ENCODE measurements around the gene UBE2D2.

DNA sequence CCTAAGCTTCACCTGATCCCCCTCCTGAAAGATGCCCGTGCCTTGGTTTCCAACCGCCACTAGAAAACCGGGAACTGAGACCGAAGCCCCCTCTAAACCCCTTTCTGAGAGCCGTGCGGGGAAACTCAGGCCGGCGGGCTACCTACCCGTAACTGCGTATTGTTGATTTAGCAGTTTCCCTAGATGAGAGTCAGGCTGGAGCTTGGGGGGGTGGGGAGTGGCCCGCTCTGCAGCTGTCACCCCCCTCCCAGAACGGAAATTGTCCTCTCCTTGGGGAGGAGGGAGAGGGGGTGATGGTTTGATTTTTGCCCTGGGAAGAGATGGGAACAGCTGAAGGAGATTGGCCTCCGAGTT is 89.5 kb downstream of the UBE2D2 start:
- TF ChIP-seq, protein P1, sequence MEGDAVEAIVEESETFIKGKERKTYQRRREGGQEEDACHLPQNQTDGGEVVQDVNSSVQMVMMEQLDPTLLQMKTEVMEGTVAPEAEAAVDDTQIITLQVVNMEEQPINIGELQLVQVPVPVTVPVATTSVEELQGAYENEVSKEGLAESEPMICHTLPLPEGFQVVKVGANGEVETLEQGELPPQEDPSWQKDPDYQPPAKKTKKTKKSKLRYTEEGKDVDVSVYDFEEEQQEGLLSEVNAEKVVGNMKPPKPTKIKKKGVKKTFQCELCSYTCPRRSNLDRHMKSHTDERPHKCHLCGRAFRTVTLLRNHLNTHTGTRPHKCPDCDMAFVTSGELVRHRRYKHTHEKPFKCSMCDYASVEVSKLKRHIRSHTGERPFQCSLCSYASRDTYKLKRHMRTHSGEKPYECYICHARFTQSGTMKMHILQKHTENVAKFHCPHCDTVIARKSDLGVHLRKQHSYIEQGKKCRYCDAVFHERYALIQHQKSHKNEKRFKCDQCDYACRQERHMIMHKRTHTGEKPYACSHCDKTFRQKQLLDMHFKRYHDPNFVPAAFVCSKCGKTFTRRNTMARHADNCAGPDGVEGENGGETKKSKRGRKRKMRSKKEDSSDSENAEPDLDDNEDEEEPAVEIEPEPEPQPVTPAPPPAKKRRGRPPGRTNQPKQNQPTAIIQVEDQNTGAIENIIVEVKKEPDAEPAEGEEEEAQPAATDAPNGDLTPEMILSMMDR (IDR thresholded peaks at IDR 0.05), result no peak
- no peak for TF ChIP-seq POLR2A (IDR thresholded peaks at IDR 0.05)
